IMR-90 (cell line): ENCODE results near the gene TENM4. TPM values are rescaled to one million over a fixed set of nuclear protein-coding genes. Genes with fewer than 3 reads are reported as not detected.

Experiments used
- ATAC-seq: fragments of 200-7000 bp; cut with Tn5 transposase; 2 replicates; pipeline ENCODE4 v1.9.1; 2020; ENCODE audit warnings: low read depth, mild to moderate bottlenecking, moderate library complexity
- BruUV-seq: library from RNA; stranded (reverse); fragments of 400-500 nt; replicated peaks from 2 replicates; lab custom pipeline; 2021; lab: Mats Ljungman, UMichigan
- CTCF ChIA-PET: fragments of 300-600 bp; formaldehyde crosslinking; extraction: SDS; loops from one replicate; lab custom pipeline; 2021; ENCODE audit warnings: antibody characterized with exemption; lab: Yijun Ruan, JAX
- POLR2A ChIA-PET: fragments of 300-600 bp; sonication (Branson Sonifier 250); formaldehyde crosslinking; loops from one replicate; lab custom pipeline; 2022; ENCODE audit warnings: antibody characterized with exemption; ENCODE audit not compliant: unreplicated experiment; lab: Charles Lee
- DNase-seq: peaks from one replicate; pipeline ENCODE4 v3.0.0; 2013
- H2AFZ ChIP-seq: replicated peaks from 2 replicates; pipeline ENCODE3; 2013; ENCODE audit warnings: low read length, mild to moderate bottlenecking; ENCODE audit not compliant: poor library complexity
- H2AK5ac ChIP-seq: 2 replicates; pipeline ENCODE4 v1.6.1; 2013; ENCODE audit warnings: low read depth, low read length, inconsistent platforms
- H2AK9ac ChIP-seq: replicated peaks from 2 replicates; pipeline ENCODE3; 2013; ENCODE audit warnings: mild to moderate bottlenecking, low read depth, low read length, moderate library complexity; ENCODE audit not compliant: poor library complexity
- H2BK120ac ChIP-seq: 2 replicates; pipeline ENCODE4 v1.6.1; 2013; ENCODE audit warnings: low read depth, low read length, inconsistent platforms
- H2BK15ac ChIP-seq: 3 replicates; pipeline ENCODE4 v1.6.1; 2013; ENCODE audit warnings: low read depth, low read length, inconsistent platforms
- H2BK20ac ChIP-seq: 2 replicates; pipeline ENCODE4 v1.6.1; 2013; ENCODE audit warnings: low read depth, mild to moderate bottlenecking, inconsistent platforms, low read length, moderate library complexity
- H2BK5ac ChIP-seq: 2 replicates; pipeline ENCODE4 v1.6.1; 2013; ENCODE audit warnings: mild to moderate bottlenecking, low read depth, low read length, inconsistent platforms; ENCODE audit not compliant: poor library complexity, severe bottlenecking
- H3K14ac ChIP-seq: replicated peaks from 2 replicates; pipeline ENCODE4 v1.6.1; 2013; ENCODE audit warnings: low read depth, low read length, inconsistent platforms
- H3K18ac ChIP-seq: 2 replicates; pipeline ENCODE4 v1.6.1; 2013; ENCODE audit warnings: low read depth, low read length, control low read depth
- H3K23ac ChIP-seq: 2 replicates; pipeline ENCODE4 v1.6.1; 2013; ENCODE audit warnings: low read depth, low read length, inconsistent platforms
- H3K27ac ChIP-seq: 2 replicates; pipeline ENCODE4 v1.5.1; 2013; ENCODE audit warnings: mild to moderate bottlenecking, control low read depth, low read length; ENCODE audit not compliant: insufficient read depth
- H3K27me3 ChIP-seq: 2 replicates; pipeline ENCODE4 v1.6.1; 2013; ENCODE audit warnings: low read length; ENCODE audit not compliant: control insufficient read depth, insufficient read depth
- H3K36me3 ChIP-seq: 2 replicates; pipeline ENCODE4 v1.6.1; 2013; ENCODE audit warnings: low read length, mixed read lengths; ENCODE audit not compliant: control insufficient read depth, insufficient read depth
- H3K4ac ChIP-seq: 2 replicates; pipeline ENCODE4 v1.6.1; 2013; ENCODE audit warnings: low read depth, low read length, inconsistent platforms
- H3K4me1 ChIP-seq: 2 replicates; pipeline ENCODE4 v1.6.1; 2013; ENCODE audit warnings: low read length, mixed read lengths; ENCODE audit not compliant: control insufficient read depth, insufficient read depth
- H3K4me2 ChIP-seq: 2 replicates; pipeline ENCODE4 v1.6.1; 2013; ENCODE audit warnings: low read depth, mild to moderate bottlenecking, control low read depth, low read length, moderate library complexity
- H3K4me3 ChIP-seq: 2 replicates; pipeline ENCODE4 v1.5.1; 2013; ENCODE audit warnings: low read depth, mild to moderate bottlenecking, control low read depth, low read length, moderate library complexity; ENCODE audit not compliant: insufficient read depth
- H3K56ac ChIP-seq: 2 replicates; pipeline ENCODE4 v1.6.1; 2013; ENCODE audit warnings: low read length, inconsistent platforms; ENCODE audit not compliant: insufficient read depth; ENCODE audit errors: extremely low read depth
- H3K79me1 ChIP-seq, 2 experiments: 2 replicates each; pipeline ENCODE4 v1.6.1; 2013; ENCODE audit warnings: low read length in 2 of 2, inconsistent platforms in 1 of 2, low read depth in 1 of 2
- H3K9ac ChIP-seq: 2 replicates; pipeline ENCODE4 v1.6.1; 2013; ENCODE audit warnings: low read depth, low read length, control low read depth
- H3K9me1 ChIP-seq: 2 replicates; pipeline ENCODE4 v1.6.1; 2013; ENCODE audit warnings: low read length, inconsistent platforms; ENCODE audit not compliant: insufficient read depth
- H3K9me3 ChIP-seq: 2 replicates; pipeline ENCODE4 v1.6.1; 2013; ENCODE audit warnings: low read length; ENCODE audit not compliant: control insufficient read depth, insufficient read depth
- H4K20me1 ChIP-seq: 2 replicates; pipeline ENCODE4 v1.6.1; 2013; ENCODE audit warnings: low read length, inconsistent platforms; ENCODE audit not compliant: insufficient read depth
- H4K5ac ChIP-seq: 2 replicates; pipeline ENCODE4 v1.6.1; 2013; ENCODE audit warnings: mild to moderate bottlenecking, low read depth, low read length, control low read depth
- H4K8ac ChIP-seq, 2 experiments: 2 replicates each; pipeline ENCODE4 v1.6.1; 2013; ENCODE audit warnings: low read depth in 2 of 2, low read length in 2 of 2, control low read depth in 1 of 2, inconsistent platforms in 1 of 2
- H4K91ac ChIP-seq: 2 replicates; pipeline ENCODE4 v1.6.1; 2013; ENCODE audit warnings: low read depth, low read length, inconsistent platforms; ENCODE audit not compliant: insufficient read depth
- BHLHE40 ChIP-seq: fragments of 150-350 bp; IDR thresholded peaks from 2 replicates; pipeline ENCODE4 v1.6.1; 2016; ENCODE audit warnings: mild to moderate bottlenecking, low read depth, low read length
- CEBPB ChIP-seq: IDR thresholded peaks from 2 replicates; pipeline ENCODE4 v1.6.1; 2012; ENCODE audit warnings: low read depth, low read length, improper control_type of control experiment
- ELK1 ChIP-seq: fragments of 150-350 bp; IDR thresholded peaks from 2 replicates; pipeline ENCODE4 v1.6.1; 2016; ENCODE audit warnings: low read depth, mild to moderate bottlenecking, low read length, moderate library complexity, borderline replicate concordance
- FOS ChIP-seq: fragments of 150-350 bp; IDR thresholded peaks from 2 replicates; pipeline ENCODE4 v1.6.1; 2016; ENCODE audit warnings: low read depth, low read length
- MAFK ChIP-seq: IDR thresholded peaks from 2 replicates; pipeline ENCODE4 v1.6.1; 2012; ENCODE audit warnings: low read depth, low read length, improper control_type of control experiment
- MXI1 ChIP-seq: IDR thresholded peaks from 2 replicates; pipeline ENCODE4 v1.6.1; 2012; ENCODE audit warnings: low read depth, mild to moderate bottlenecking, low read length, moderate library complexity, borderline replicate concordance
- NFE2L2 ChIP-seq: fragments of 150-350 bp; IDR thresholded peaks from 2 replicates; pipeline ENCODE4 v1.6.1; 2016; ENCODE audit warnings: low read depth, mild to moderate bottlenecking, low read length
- POLR2A ChIP-seq: IDR thresholded peaks from 2 replicates; pipeline ENCODE4 v1.6.1; 2012; ENCODE audit warnings: mild to moderate bottlenecking, low read depth, low read length
- RAD21 ChIP-seq: IDR thresholded peaks from 2 replicates; pipeline ENCODE4 v1.6.1; 2012; ENCODE audit warnings: low read length, improper control_type of control experiment
- RCOR1 ChIP-seq: IDR thresholded peaks from 2 replicates; pipeline ENCODE4 v1.6.1; 2012; ENCODE audit warnings: mild to moderate bottlenecking, low read length, improper control_type of control experiment; ENCODE audit not compliant: insufficient replicate concordance
- RFX5 ChIP-seq: IDR thresholded peaks from 2 replicates; pipeline ENCODE4 v1.8.0; 2012; ENCODE audit warnings: low read depth, mild to moderate bottlenecking, low read length, moderate library complexity
- SMC3 ChIP-seq: fragments of 150-350 bp; IDR thresholded peaks from 2 replicates; pipeline ENCODE4 v1.6.1; 2016; ENCODE audit warnings: low read depth, mild to moderate bottlenecking, antibody characterized with exemption, low read length, moderate library complexity
- WGBS, 2 experiments: methylation state at CpG; one replicate each; pipeline versions ENCODE4 v1.1.5 to v1.1.7; 2013; ENCODE audit warnings: missing lambda C conversion rate in 2 of 2; ENCODE audit not compliant: insufficient read length in 1 of 2; ENCODE audit errors: extremely low coverage in 2 of 2; 5-methylcytosine and 5-hydroxymethylcytosine counted together
- dilution Hi-C: fragments of 300-500 bp; cut with HindIII; formaldehyde crosslinking; loops from one replicate; pipeline ENCODE4 v1.14.3; 2018; ENCODE audit warnings: low sequenced_read_pairs; ENCODE audit not compliant: unreplicated experiment
- in situ Hi-C: fragments of 300-500 bp; cut with MboI; formaldehyde crosslinking; loops from 3 replicates; pipeline ENCODE4 v1.14.3; 2019; ENCODE audit warnings: low sequenced_read_pairs, inconsistent platforms, mixed read lengths
- intact Hi-C: fragments of 100-400 bp; cut with micrococcal nuclease; formaldehyde crosslinking; loops from 2 replicates; pipeline ENCODE4 v1.10.0; 2022
- polyA plus RNA-seq, 3 experiments: library from polyadenylated mRNA; depleted of rRNA; stranded (reverse); fragments of >200 nt; gene quantifications; 2 replicates each; pipeline ENCODE4 v1.2.3, GENCODE V29; 2012; ENCODE audit warnings: low replicate concordance in 1 of 3
- total RNA-seq: library from RNA; depleted of rRNA; stranded (reverse); fragments of >200 nt; gene quantifications from 2 replicates; pipeline ENCODE4 v1.2.3, GENCODE V29; 2012
- TF ChIP-seq, protein P1 (sequence below): conservative IDR thresholded peaks from 2 replicates; pipeline ENCODE4 v1.5.1; 2012; ENCODE audit warnings: mild to moderate bottlenecking, low read depth, low read length, improper control_type of control experiment
- TF ChIP-seq, protein P2 (sequence below): fragments of 150-350 bp; IDR thresholded peaks from 2 replicates; pipeline ENCODE4 v1.6.1; 2017; ENCODE audit warnings: mild to moderate bottlenecking, antibody characterized with exemption, low read length, low read depth

Gene TENM4
- total and polyA plus RNA-seq, 2 of the 4 experiments (the other 2 are of a cell fraction) = 7.4 to 9.0 TPM

- no peaks in the 10 kb centered on the region for H3K36me3 ChIP-seq
- no peak for TF ChIP-seq MAFK
- no peak for TF ChIP-seq RCOR1
- TF ChIP-seq FOS = no peak
- no peak for TF ChIP-seq CEBPB
- TF ChIP-seq POLR2A = no peak
- TF ChIP-seq RAD21 = no peak
- no peak for TF ChIP-seq NFE2L2
- TF ChIP-seq MXI1 = no peak
- no peak for TF ChIP-seq BHLHE40
- TF ChIP-seq, protein P1, sequence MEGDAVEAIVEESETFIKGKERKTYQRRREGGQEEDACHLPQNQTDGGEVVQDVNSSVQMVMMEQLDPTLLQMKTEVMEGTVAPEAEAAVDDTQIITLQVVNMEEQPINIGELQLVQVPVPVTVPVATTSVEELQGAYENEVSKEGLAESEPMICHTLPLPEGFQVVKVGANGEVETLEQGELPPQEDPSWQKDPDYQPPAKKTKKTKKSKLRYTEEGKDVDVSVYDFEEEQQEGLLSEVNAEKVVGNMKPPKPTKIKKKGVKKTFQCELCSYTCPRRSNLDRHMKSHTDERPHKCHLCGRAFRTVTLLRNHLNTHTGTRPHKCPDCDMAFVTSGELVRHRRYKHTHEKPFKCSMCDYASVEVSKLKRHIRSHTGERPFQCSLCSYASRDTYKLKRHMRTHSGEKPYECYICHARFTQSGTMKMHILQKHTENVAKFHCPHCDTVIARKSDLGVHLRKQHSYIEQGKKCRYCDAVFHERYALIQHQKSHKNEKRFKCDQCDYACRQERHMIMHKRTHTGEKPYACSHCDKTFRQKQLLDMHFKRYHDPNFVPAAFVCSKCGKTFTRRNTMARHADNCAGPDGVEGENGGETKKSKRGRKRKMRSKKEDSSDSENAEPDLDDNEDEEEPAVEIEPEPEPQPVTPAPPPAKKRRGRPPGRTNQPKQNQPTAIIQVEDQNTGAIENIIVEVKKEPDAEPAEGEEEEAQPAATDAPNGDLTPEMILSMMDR = no peak
- TF ChIP-seq RFX5 = no peak
- no peak for TF ChIP-seq SMC3
- TF ChIP-seq, protein P2, sequence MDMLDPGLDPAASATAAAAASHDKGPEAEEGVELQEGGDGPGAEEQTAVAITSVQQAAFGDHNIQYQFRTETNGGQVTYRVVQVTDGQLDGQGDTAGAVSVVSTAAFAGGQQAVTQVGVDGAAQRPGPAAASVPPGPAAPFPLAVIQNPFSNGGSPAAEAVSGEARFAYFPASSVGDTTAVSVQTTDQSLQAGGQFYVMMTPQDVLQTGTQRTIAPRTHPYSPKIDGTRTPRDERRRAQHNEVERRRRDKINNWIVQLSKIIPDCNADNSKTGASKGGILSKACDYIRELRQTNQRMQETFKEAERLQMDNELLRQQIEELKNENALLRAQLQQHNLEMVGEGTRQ = no peak
- no peak for TF ChIP-seq ELK1
Observed at GRCh38 chr11:79174045-79175008, 266.5 kb downstream of the TENM4 start.

More at GRCh38 chr11:79174045-79175008, 266.5 kb downstream of the TENM4 start:
- Histone ChIP-seq H4K20me1 (no peaks in the 10 kb centered on the region), H3K9ac (no peak overlapping the region), H3K23ac (peak overlapping the region; percentile 29; the same call in 1 of the 2 replicates), H3K14ac (no peak overlapping the region), H4K8ac (no peak overlapping the region), H2AK9ac (no peak overlapping the region), H4K5ac (no peak overlapping the region), H3K9me1 (no peaks in the 10 kb centered on the region; the same call in 1 of the 2 replicates), H2AK5ac (no peak overlapping the region), H3K4me3 (no peak overlapping the region), H3K27me3 (no peaks in the 10 kb centered on the region), H3K4me1 (peaks cover 11% of the 10 kb centered on the region), H2BK5ac (no peak overlapping the region), H2BK120ac (no peak overlapping the region), H3K56ac (no peak overlapping the region), H3K79me1 (no peaks in the 10 kb centered on the region), H4K91ac (no peak overlapping the region), H3K18ac (no peak overlapping the region), H3K4me2 (peak overlapping the region; percentile 67; the same call in 1 of the 2 replicates), H3K9me3 (no peaks in the 10 kb centered on the region), H3K4ac (no peak overlapping the region), H2BK20ac (no peak overlapping the region), H2AFZ (no peak overlapping the region), H3K27ac (no peak overlapping the region), H2BK15ac (no peak overlapping the region)
- DNase-seq = peak; percentile 25
- no TSS peak for BruUV-seq
- CTCF ChIA-PET = no interaction called here
- in situ Hi-C loops = no loop called here
- intact Hi-C loops = no loop called here
- 78% methylated on average over 1 of the region's 7 CpGs; no CpG with 5 or more reads in 1 of the 2 experiments for WGBS, 2 experiments
- dilution Hi-C loops = no loop called here
- ATAC-seq = peak; percentile 28; the same call in 1 of the 2 replicates
- POLR2A ChIA-PET = no interaction called here
